Urothelium cell line (cell line): Measurements from ENCODE around the gene ST6GALNAC1.
"Not testable (repeated sequence)": the region's sequence is repeated elsewhere in the genome, so short reads cannot be mapped to it uniquely, and the experiment has no call there.

Experiments used
- DNase-seq: peaks from one replicate; pipeline ENCODE4 v3.0.0; 2011; ENCODE audit warnings: low spot score, mixed read lengths
- FAIRE-seq: peaks from 2 replicates; lab custom pipeline; 2011; peaks lifted over from hg19 to GRCh38; lab: Jason Lieb, UNC

Gene ST6GALNAC1

GRCh38 chr17:76645481-76645880 lies 1.9 kb upstream of the ST6GALNAC1 start:
- DNase-seq (no peak), FAIRE-seq (no peak)

- no peak for DNase-seq
Measured at GRCh38 chr17:76644995-76645394, 1.4 kb upstream of the ST6GALNAC1 start.

GRCh38 chr17:76642994-76643393 lies 563 bp downstream of the ST6GALNAC1 start:
- DNase-seq = no peak
- FAIRE-seq = no peak

More at GRCh38 chr17:76644995-76645394, 1.4 kb upstream of the ST6GALNAC1 start:
- FAIRE-seq = no peak

GRCh38 chr17:76642032-76642561 lies 1.5 kb downstream of the ST6GALNAC1 start:
- FAIRE-seq = no peak
- DNase-seq = no peak

- no peak for FAIRE-seq
- DNase-seq = peak; percentile 52
Measured at GRCh38 chr17:76641501-76641900, 2.1 kb downstream of the ST6GALNAC1 start.

GRCh38 chr17:76640550-76641380 lies 2.8 kb downstream of the ST6GALNAC1 start:
- no peak for FAIRE-seq
- DNase-seq = no peak

- FAIRE-seq = no peak
- no peak for DNase-seq
Measured at GRCh38 chr17:76638263-76638662, 5.3 kb downstream of the ST6GALNAC1 start.

GRCh38 chr17:76636486-76637206 lies 6.9 kb downstream of the ST6GALNAC1 start:
- FAIRE-seq, DNase-seq: not testable (repeated sequence)

GRCh38 chr17:76635659-76636360 lies 7.7 kb downstream of the ST6GALNAC1 start:
- FAIRE-seq (no peak), DNase-seq (no peak)

GRCh38 chr17:76635039-76635438 lies 8.5 kb downstream of the ST6GALNAC1 start:
- DNase-seq (no peak), FAIRE-seq (no peak)

GRCh38 chr17:76633628-76634328 lies 9.8 kb downstream of the ST6GALNAC1 start:
- FAIRE-seq (no peak), DNase-seq (no peak)

- no peak for DNase-seq
- FAIRE-seq = peak; percentile 44
Measured at GRCh38 chr17:76631821-76632565, 11.6 kb downstream of the ST6GALNAC1 start.

- FAIRE-seq (no peak), DNase-seq (no peak)
Measured at GRCh38 chr17:76630151-76630550, 13.4 kb downstream of the ST6GALNAC1 start.

GRCh38 chr17:76627510-76627909 lies 16.0 kb downstream of the ST6GALNAC1 start:
- no peak for DNase-seq
- FAIRE-seq = no peak

GRCh38 chr17:76626442-76626841 lies 17.1 kb downstream of the ST6GALNAC1 start:
- DNase-seq (no peak), FAIRE-seq (peak; percentile 23)

GRCh38 chr17:76625496-76625895 lies 18.1 kb downstream of the ST6GALNAC1 start:
- FAIRE-seq (no peak), DNase-seq (no peak)

GRCh38 chr17:76623271-76624146 lies 20.0 kb downstream of the ST6GALNAC1 start:
- peak; percentile 44 for FAIRE-seq
- peak; percentile 89 for DNase-seq

- FAIRE-seq = no peak
Measured at GRCh38 chr17:76617838-76618237, 25.7 kb downstream of the ST6GALNAC1 start.

More at GRCh38 chr17:76617838-76618237, 25.7 kb downstream of the ST6GALNAC1 start:
- no peak for DNase-seq
